Pancreas (tissue), 10 donors: ENCODE data around the gene SLC35E1. TPM values are rescaled to one million over a fixed set of nuclear protein-coding genes. Genes with fewer than 3 reads are reported as not detected.

Experiments used
- ATAC-seq, 4 donors: fragments of 200-7000 bp; cut with Tn5 transposase; one replicate each; pipeline versions ENCODE4 v1.8.0 to v1.9.1; 2020; ENCODE audit warnings: mild to moderate bottlenecking in 4 of 4, moderate library complexity in 4 of 4
- DNase-seq, 6 donors: peaks; one replicate each; pipeline ENCODE4 v3.0.0-alpha.2; 2020
- FAIRE-seq: peaks from 2 replicates; lab custom pipeline; 2012; peaks lifted over from hg19 to GRCh38; lab: Jason Lieb, UNC
- H3K27ac ChIP-seq, 4 donors: fragments of 200-600 bp; sonication (generic); 1 replicate in 3 of 4; 2 replicates in 1 of 4; pipeline versions ENCODE4 v1.5.0 to v1.8.0; 2020
- H3K27me3 ChIP-seq, 4 donors: fragments of 200-600 bp; one replicate each; pipeline ENCODE4 v1.8.0; 2021
- H3K36me3 ChIP-seq, 3 donors: fragments of 200-600 bp; sonication (generic) in 1 of 3; one replicate each; pipeline versions ENCODE4 v1.5.0 to v1.8.0; 2020 to 2021
- H3K4me1 ChIP-seq, 3 donors: fragments of 200-600 bp; one replicate each; pipeline ENCODE4 v1.8.0; 2021
- H3K4me3 ChIP-seq, 4 donors: fragments of 200-600 bp; sonication (generic) in 2 of 4; one replicate each; pipeline versions ENCODE4 v1.5.0 to v1.8.0; 2020 to 2021
- H3K9me3 ChIP-seq, 4 donors: fragments of 200-600 bp; one replicate each; pipeline ENCODE4 v1.8.0; 2021
- WGBS, 2 donors: extraction: QIAGEN DNeasy Blood & Tissue Kit; methylation state at CpG; one replicate each; pipeline ENCODE4 v1.1.7; 2013; 5-methylcytosine and 5-hydroxymethylcytosine counted together
- intact Hi-C, 3 donors: fragments of 100-400 bp; cut with DNase I; formaldehyde crosslinking; loops; one replicate each; pipeline versions ENCODE4 v1.11.1 to v1.14.2; 2022
- polyA plus RNA-seq, 2 donors: library from polyadenylated mRNA; stranded (reverse); fragments of 200-250 nt; gene quantifications; one replicate each; pipeline ENCODE4 v1.2.3, GENCODE V29; 2013
- total RNA-seq, 6 donors: library from RNA; stranded (reverse); fragmentation: NEBNext Ultra II Directional in 4 of 6; extraction: Animal tissue kit (Norgen Biotek cat#: 25700) in 4 of 6; gene quantifications; one replicate each; pipeline versions ENCODE4 v1.2.1 to v1.2.4, GENCODE V29; 2021 to 2023
- TF ChIP-seq, protein P1 (sequence below), 4 donors: fragments of 200-600 bp; sonication (generic) in 3 of 4; IDR thresholded peaks; one replicate each; pipeline versions ENCODE4 v1.5.0 to v1.8.0; 2021; ENCODE audit warnings: antibody characterized with exemption in 4 of 4
- donor health status: healthy with polysubstance abuse.
- donor health status: DM: no; HTN: no; CAD: no; lungs with moderate emphysema.
- donor health status: DM: no; HTN: no; CAD: no.
- donor health status: control.
- donor health status: control.
- donor health status: Bipolar disorder and iron deficiency.
- donor health status: DM: yes; HTN: yes; CAD: no.
- donor health status: DM: no; HTN: no; CAD: no.
- donor health status: DM: no; HTN: no; CAD: no.
- donor health status: DM: yes; HTN: yes; CAD: no.

The SLC35E1 gene
- total and polyA plus RNA-seq, 8 donors, result 22.9 to 42.1 (median 34.0) TPM

DNA sequence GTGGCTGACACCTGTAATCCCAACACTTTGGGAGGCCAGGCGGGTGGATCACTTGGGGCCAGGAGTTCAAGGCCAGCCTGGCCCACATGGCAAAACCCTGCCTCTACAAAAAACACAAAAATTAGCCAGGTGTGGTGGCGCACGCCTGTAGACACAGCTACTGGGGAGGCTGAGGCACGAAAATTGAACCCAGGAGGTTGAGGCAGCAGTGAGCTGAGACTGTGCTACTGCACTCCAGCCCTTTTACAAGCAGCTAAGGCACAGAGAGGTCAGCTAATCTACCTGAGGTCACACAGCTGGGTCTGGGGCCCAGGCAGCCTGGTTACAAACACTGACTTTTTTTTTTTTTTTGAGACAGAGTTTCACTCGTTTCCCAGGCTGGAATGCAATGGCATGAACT lies 28.6 kb upstream of the SLC35E1 start:
- Histone ChIP-seq H3K4me3 (no peak overlapping the region), H3K36me3 (no peaks in the 10 kb centered on the region), H3K9me3 (no peaks in the 10 kb centered on the region), H3K4me1 (peaks cover 0 to 6% (median 0%) of the 10 kb centered on the region in 3 donors), H3K27me3 (no peaks in the 10 kb centered on the region), H3K27ac (no peak overlapping the region)
- intact Hi-C loops, result no loop called here
- 91 to 97% methylated on average over 5 of the region's 5 CpGs for WGBS, 2 donors
- TF ChIP-seq, protein P1, sequence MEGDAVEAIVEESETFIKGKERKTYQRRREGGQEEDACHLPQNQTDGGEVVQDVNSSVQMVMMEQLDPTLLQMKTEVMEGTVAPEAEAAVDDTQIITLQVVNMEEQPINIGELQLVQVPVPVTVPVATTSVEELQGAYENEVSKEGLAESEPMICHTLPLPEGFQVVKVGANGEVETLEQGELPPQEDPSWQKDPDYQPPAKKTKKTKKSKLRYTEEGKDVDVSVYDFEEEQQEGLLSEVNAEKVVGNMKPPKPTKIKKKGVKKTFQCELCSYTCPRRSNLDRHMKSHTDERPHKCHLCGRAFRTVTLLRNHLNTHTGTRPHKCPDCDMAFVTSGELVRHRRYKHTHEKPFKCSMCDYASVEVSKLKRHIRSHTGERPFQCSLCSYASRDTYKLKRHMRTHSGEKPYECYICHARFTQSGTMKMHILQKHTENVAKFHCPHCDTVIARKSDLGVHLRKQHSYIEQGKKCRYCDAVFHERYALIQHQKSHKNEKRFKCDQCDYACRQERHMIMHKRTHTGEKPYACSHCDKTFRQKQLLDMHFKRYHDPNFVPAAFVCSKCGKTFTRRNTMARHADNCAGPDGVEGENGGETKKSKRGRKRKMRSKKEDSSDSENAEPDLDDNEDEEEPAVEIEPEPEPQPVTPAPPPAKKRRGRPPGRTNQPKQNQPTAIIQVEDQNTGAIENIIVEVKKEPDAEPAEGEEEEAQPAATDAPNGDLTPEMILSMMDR (IDR thresholded peaks at IDR 0.05), result no peak
- ATAC-seq, result no peak
- no peak for FAIRE-seq
- DNase-seq, result peak in 1 of 6 donors; percentile 10

DNA sequence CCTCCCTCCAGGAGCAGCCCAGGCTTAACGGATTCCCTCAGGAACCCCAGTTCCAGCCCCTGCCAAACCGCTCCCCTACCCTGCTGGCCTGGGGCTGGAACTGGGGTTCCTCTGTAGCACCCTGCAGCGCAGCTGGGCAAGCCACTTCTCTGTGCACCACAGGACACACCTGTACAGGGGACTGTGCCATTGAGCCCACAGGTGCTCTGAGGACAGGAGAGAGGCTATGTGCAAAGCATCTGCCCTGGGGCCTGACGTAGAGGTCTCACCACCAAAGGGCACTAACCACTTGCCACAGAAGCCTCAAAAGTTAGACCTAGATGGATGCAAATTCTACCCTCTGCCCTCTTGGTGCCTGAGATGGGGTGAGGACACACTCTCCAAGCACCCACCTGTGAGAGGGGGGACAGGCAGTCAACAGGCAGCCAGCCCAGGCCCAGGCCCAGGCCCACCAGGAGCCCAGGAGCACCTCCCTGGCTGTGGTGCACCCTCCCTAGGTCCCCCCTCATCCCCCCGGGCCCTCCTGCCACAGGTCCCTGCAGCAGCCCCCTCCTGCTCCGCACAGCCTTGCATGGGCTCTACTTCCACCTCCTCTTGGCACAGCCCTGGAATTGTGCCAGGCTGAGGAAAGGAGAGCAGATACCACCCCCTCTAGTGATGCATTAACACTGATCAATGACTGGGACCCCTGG lies 27.6 kb upstream of the SLC35E1 start:
- Histone ChIP-seq H3K4me1 (peaks cover 0 to 6% (median 0%) of the 10 kb centered on the region in 3 donors), H3K36me3 (no peaks in the 10 kb centered on the region), H3K4me3 (no peak overlapping the region), H3K27ac (no peak overlapping the region), H3K9me3 (no peaks in the 10 kb centered on the region), H3K27me3 (no peaks in the 10 kb centered on the region)
- WGBS, 2 donors, result 84 to 86% methylated on average over 6 of the region's 6 CpGs
- intact Hi-C loops, result no loop called here
- TF ChIP-seq, protein P1 (IDR thresholded peaks at IDR 0.05), result no peak
- FAIRE-seq, result no peak
- peak in 1 of 6 donors; percentile 62 for DNase-seq
- ATAC-seq, result no peak

DNA sequence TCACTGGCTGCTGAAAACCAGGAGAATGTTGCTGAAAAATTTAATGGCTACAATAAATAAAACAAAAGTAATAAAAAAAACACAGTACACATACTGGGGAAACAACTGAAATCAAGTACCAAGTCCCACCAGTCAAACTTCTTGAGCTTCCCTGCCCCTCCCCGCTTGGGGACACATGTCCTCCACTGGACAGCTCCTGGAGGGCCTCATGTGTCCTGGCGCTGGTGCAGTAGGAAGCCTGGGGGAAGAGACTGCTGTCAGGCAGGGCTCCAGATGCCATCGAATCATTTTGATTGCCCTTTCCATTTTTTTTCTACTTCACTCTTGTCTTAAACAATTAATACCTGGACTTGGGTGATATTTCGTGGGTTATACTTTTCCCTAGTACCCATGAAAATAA lies 26.6 kb upstream of the SLC35E1 start:
- Histone ChIP-seq H3K36me3 (no peaks in the 10 kb centered on the region), H3K4me1 (peaks cover 0 to 6% (median 0%) of the 10 kb centered on the region in 3 donors), H3K27me3 (no peaks in the 10 kb centered on the region), H3K27ac (no peak overlapping the region), H3K9me3 (no peaks in the 10 kb centered on the region), H3K4me3 (no peak overlapping the region)
- TF ChIP-seq, protein P1 (IDR thresholded peaks at IDR 0.05), result no peak
- intact Hi-C loops, result no loop called here
- FAIRE-seq, result no peak
- no peak for ATAC-seq
- DNase-seq, result peak in 1 of 6 donors; percentile 15
- 58 to 71% methylated on average over 4 of the region's 4 CpGs for WGBS, 2 donors

DNA sequence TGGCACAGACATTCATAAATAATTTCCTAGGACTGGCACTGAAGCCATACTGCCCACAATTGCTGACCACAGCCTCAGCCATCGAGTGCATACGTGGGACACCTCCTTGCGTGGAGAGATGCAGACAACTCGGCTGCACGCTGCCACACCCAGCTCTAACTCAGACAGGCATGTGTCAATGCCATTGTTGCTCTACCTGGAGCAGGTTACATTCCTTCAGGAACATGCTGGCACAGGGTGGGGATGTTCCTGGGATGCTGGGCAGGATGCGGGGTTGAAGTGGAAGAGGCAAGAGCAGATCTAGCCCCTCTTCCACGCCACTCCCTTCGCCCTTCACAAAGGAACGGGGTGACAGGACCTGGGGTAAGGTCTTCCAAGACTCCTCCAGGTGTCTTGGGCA lies 24.2 kb upstream of the SLC35E1 start:
- FAIRE-seq (no peak), DNase-seq (peak in 1 of 6 donors; percentile 18), ATAC-seq (no peak)
- Histone ChIP-seq H3K36me3 (no peaks in the 10 kb centered on the region), H3K4me3 (no peak overlapping the region), H3K4me1 (peaks cover 0 to 6% (median 0%) of the 10 kb centered on the region in 3 donors), H3K27ac (no peak overlapping the region), H3K27me3 (no peaks in the 10 kb centered on the region), H3K9me3 (no peaks in the 10 kb centered on the region)
- TF ChIP-seq, protein P1 (IDR thresholded peaks at IDR 0.05), result no peak
- 91 to 98% methylated on average over 9 of the region's 9 CpGs for WGBS, 2 donors
- intact Hi-C loops, result no loop called here

DNA sequence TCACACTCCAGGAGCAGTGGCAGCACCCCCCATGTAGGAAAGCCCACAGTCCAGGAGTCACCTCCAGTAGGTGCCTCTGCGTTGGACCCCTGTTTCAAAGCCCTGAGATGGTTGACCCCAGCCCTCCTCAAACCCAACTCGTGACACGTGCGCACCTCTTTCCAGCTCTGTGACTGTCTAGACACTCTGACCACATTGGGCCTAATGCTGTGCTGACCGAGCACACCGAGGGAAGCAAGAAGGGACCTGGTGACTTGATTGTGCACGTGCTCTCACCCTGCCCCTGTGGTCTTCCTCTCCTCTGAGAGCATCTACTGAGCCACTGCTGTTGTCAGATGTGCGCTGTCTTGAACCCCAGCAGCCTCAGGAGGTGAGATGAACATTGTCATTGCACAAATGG lies 22.9 kb upstream of the SLC35E1 start:
- H3K27ac ChIP-seq, result no peak overlapping the region
- intact Hi-C loops, result no loop called here
- H3K4me1 ChIP-seq, result peaks cover 0 to 6% (median 0%) of the 10 kb centered on the region in 3 donors
- DNase-seq (no peak), ATAC-seq (no peak), FAIRE-seq (no peak)
- no peaks in the 10 kb centered on the region for H3K9me3 ChIP-seq
- no peak overlapping the region for H3K4me3 ChIP-seq
- H3K36me3 ChIP-seq, result no peaks in the 10 kb centered on the region
- 92% methylated on average over 8 of the region's 8 CpGs for WGBS, 2 donors
- TF ChIP-seq, protein P1 (IDR thresholded peaks at IDR 0.05), result no peak
- no peaks in the 10 kb centered on the region for H3K27me3 ChIP-seq
